HEK293 (cell line): ENCODE results near the gene SLC30A1.
A peak's percentile ranks its signal among the peaks of the same experiment; 100 is the strongest.
"Not testable (repeated sequence)": the region's sequence is repeated elsewhere in the genome, so short reads cannot be mapped to it uniquely, and the experiment has no call there.

Experiments used
- CTCF ChIA-PET: fragments of 350-600 bp; formaldehyde crosslinking; extraction: SDS; loops from one replicate; lab custom pipeline; 2021; ENCODE audit warnings: antibody characterized with exemption; lab: Yijun Ruan, JAX
- POLR2A ChIA-PET: fragments of 300-600 bp; formaldehyde crosslinking; extraction: SDS; loops from one replicate; lab custom pipeline; 2020; ENCODE audit warnings: antibody characterized with exemption, inconsistent platforms; lab: Yijun Ruan, JAX
- H3K27ac ChIP-seq: fragments of 200-500 bp; sonication (Bioruptor generic); 2 replicates; pipeline ENCODE4 v1.5.1; 2014; ENCODE audit warnings: low read depth, low read length, control low read depth, inconsistent platforms; ENCODE audit errors: extremely low read depth
- H3K36me3 ChIP-seq, 2 experiments: fragments of 200-500 bp in 1 of 2; sonication (Bioruptor generic) in 1 of 2; 1 replicate in 1 of 2; 2 replicates in 1 of 2; pipeline ENCODE4 v1.5.1; 2014 to 2017; ENCODE audit warnings: inconsistent platforms in 2 of 2, low read length in 2 of 2; ENCODE audit not compliant: control insufficient read depth in 2 of 2, insufficient read depth in 1 of 2
- H3K4me1 ChIP-seq: fragments of 200-500 bp; sonication (Bioruptor generic); 2 replicates; pipeline ENCODE4 v1.5.1; 2014; ENCODE audit warnings: mild to moderate bottlenecking, low read length, inconsistent platforms; ENCODE audit not compliant: control insufficient read depth, insufficient read depth
- H3K4me3 ChIP-seq: 2 replicates; pipeline ENCODE4 v1.5.1; 2011; ENCODE audit warnings: low read depth, mild to moderate bottlenecking, control low read depth, low read length, moderate library complexity
- H3K9me3 ChIP-seq: fragments of 200-500 bp; sonication (Bioruptor generic); 2 replicates; pipeline ENCODE4 v1.5.1; 2014; ENCODE audit warnings: low read depth, low read length, inconsistent platforms; ENCODE audit not compliant: control insufficient read depth, insufficient read depth
- OSR2 ChIP-seq: fragments of 450-650 bp; formaldehyde crosslinking; IDR thresholded peaks from 2 replicates; pipeline ENCODE4 v1.5.1; 2016; ENCODE audit warnings: missing biosample characterization, missing genetic modification characterization
- PBX3 ChIP-seq: sonication (generic); formaldehyde crosslinking; IDR thresholded peaks from 2 replicates; pipeline ENCODE4 v1.8.1; 2022; ENCODE audit warnings: mild to moderate bottlenecking, moderate library complexity, missing genetic modification reagents
- PRDM1 ChIP-seq: fragments of 450-650 bp; formaldehyde crosslinking; IDR thresholded peaks from 2 replicates; pipeline ENCODE4; 2016; ENCODE audit warnings: missing biosample characterization, missing genetic modification characterization
- PRDM4 ChIP-seq: fragments of 450-650 bp; formaldehyde crosslinking; IDR thresholded peaks from 2 replicates; pipeline ENCODE4 v1.5.1; 2017; ENCODE audit warnings: missing biosample characterization, missing genetic modification characterization
- SCRT2 ChIP-seq: fragments of 450-650 bp; formaldehyde crosslinking; IDR thresholded peaks from 2 replicates; pipeline ENCODE4 v1.5.1; 2016; ENCODE audit warnings: missing biosample characterization, missing genetic modification characterization
- ZBTB6 ChIP-seq: fragments of 450-650 bp; formaldehyde crosslinking; IDR thresholded peaks from 2 replicates; pipeline ENCODE4 v1.5.1; 2017; ENCODE audit warnings: missing biosample characterization, missing genetic modification characterization
- ZNF148 ChIP-seq: fragments of 450-650 bp; formaldehyde crosslinking; IDR thresholded peaks from 2 replicates; pipeline ENCODE4 v1.5.0; 2017; ENCODE audit warnings: missing biosample characterization, missing genetic modification characterization, borderline replicate concordance
- ZNF366 ChIP-seq: fragments of 450-650 bp; formaldehyde crosslinking; conservative IDR thresholded peaks from 2 replicates; pipeline ENCODE4 v1.5.1; 2016; ENCODE audit warnings: missing biosample characterization, missing genetic modification characterization
- ZNF423 ChIP-seq: fragments of 450-650 bp; formaldehyde crosslinking; IDR thresholded peaks from 2 replicates; pipeline ENCODE4 v1.5.1; 2016; ENCODE audit warnings: missing biosample characterization, missing genetic modification characterization
- ZNF501 ChIP-seq: fragments of 450-650 bp; formaldehyde crosslinking; IDR thresholded peaks from 2 replicates; pipeline ENCODE4 v1.5.1; 2016; ENCODE audit warnings: missing biosample characterization, missing genetic modification characterization
- ZNF521 ChIP-seq: fragments of 450-650 bp; formaldehyde crosslinking; IDR thresholded peaks from 2 replicates; pipeline ENCODE4 v1.5.1; 2017; ENCODE audit warnings: missing biosample characterization, mild to moderate bottlenecking, missing genetic modification characterization
- ZNF660 ChIP-seq: fragments of 450-650 bp; IDR thresholded peaks from 2 replicates; pipeline ENCODE4 v1.5.1; 2018; ENCODE audit warnings: missing biosample characterization, mild to moderate bottlenecking, missing genetic modification characterization
- ZNF692 ChIP-seq: fragments of 450-650 bp; formaldehyde crosslinking; IDR thresholded peaks from 2 replicates; pipeline ENCODE4 v1.5.1; 2016; ENCODE audit warnings: missing biosample characterization, missing genetic modification characterization
- ZSCAN5A ChIP-seq: fragments of 450-650 bp; formaldehyde crosslinking; IDR thresholded peaks from 2 replicates; pipeline ENCODE4 v1.5.1; 2016; ENCODE audit warnings: missing biosample characterization, missing genetic modification characterization

The SLC30A1 gene

GRCh38 chr1:211576717-211577116, 2.2 kb downstream of the SLC30A1 start:
- H3K36me3 ChIP-seq = peaks cover 0 to 23% of the 10 kb centered on the region in 2 experiments; a peak in 1 of 3 replicates
- POLR2A ChIA-PET = no interaction called here
- H3K27ac ChIP-seq = peak overlapping the region; percentile 91; the same call in 1 of the 2 replicates
- H3K4me1 ChIP-seq = peaks cover 3% of the 10 kb centered on the region
- TF ChIP-seq ZNF501 (tag by site-specific recombination) = 0 out of 2 replicates have a peak, but pooled peaks have one; percentile 6
- TF ChIP-seq ZNF423 = no peak
- no peaks in the 10 kb centered on the region for H3K9me3 ChIP-seq
- CTCF ChIA-PET = interaction anchor here (1.0 to 1.8 kb wide), 4 partner anchors 63 to 79 kb away, joined by 3 to 5 read pairs (median 4); no protein-coding TSS in a partner anchor
- H3K4me3 ChIP-seq = peak overlapping the region; percentile 68

- CTCF ChIA-PET = no interaction called here
- POLR2A ChIA-PET = no interaction called here
- Histone ChIP-seq H3K27ac (no peak overlapping the region), H3K4me3 (no peak overlapping the region), H3K4me1 (no peaks in the 10 kb centered on the region; the same call in none of the 2 replicates), H3K9me3 (no peaks in the 10 kb centered on the region), H3K36me3 (peaks cover 0 to 23% of the 10 kb centered on the region in 2 experiments; a peak in 1 of 3 replicates)
- TF ChIP-seq SCRT2 (tag by site-specific recombination) (peak; percentile 52), ZNF148 (tag by site-specific recombination) (no peak), PRDM1 (tag by site-specific recombination) (0 out of 2 replicates have a peak, but pooled peaks have one; percentile 16), OSR2 (tag by site-specific recombination) (no peak; the same call in 1 of the 2 replicates), ZNF521 (tag by site-specific recombination) (no peak), ZNF366 (tag by site-specific recombination) (peak; percentile 47), ZNF660 (tag by site-specific recombination) (0 out of 2 replicates have a peak, but pooled peaks have one; percentile 32)
Observed at GRCh38 chr1:211574705-211575104, 4.3 kb downstream of the SLC30A1 start.

- ChIA-PET POLR2A (no interaction called here), CTCF (interaction anchor here (0.9 kb wide), 1 partner anchor 58 kb away, joined by 4 read pairs; no protein-coding TSS in a partner anchor)
- H3K4me1 ChIP-seq = no peaks in the 10 kb centered on the region; the same call in 1 of the 2 replicates
- no peak for TF ChIP-seq ZBTB6 (tag by site-specific recombination)
- TF ChIP-seq PBX3 (CRISPR knock-in tag) = no peak
- TF ChIP-seq ZNF366 (tag by site-specific recombination) = no peak
- TF ChIP-seq PRDM4 (tag by site-specific recombination) = no peak
- TF ChIP-seq ZSCAN5A (tag by site-specific recombination) = no peak
- TF ChIP-seq ZNF692 (tag by site-specific recombination) = no peak
- H3K27ac ChIP-seq = no peak overlapping the region
- peaks cover 0 to 23% of the 10 kb centered on the region in 2 experiments; a peak in 1 of 3 replicates for H3K36me3 ChIP-seq
- H3K9me3 ChIP-seq = no peaks in the 10 kb centered on the region
- H3K4me3 ChIP-seq = no peak overlapping the region
Observed at GRCh38 chr1:211571998-211572397, 7.0 kb downstream of the SLC30A1 start.

GRCh38 chr1:211570378-211570777, 8.6 kb downstream of the SLC30A1 start:
- H3K36me3 ChIP-seq = peaks cover 0 to 17% of the 10 kb centered on the region in 2 experiments; a peak in 1 of 3 replicates
- POLR2A ChIA-PET, H3K27ac ChIP-seq, H3K9me3 ChIP-seq, H3K4me3 ChIP-seq, H3K4me1 ChIP-seq: not testable (repeated sequence)
- CTCF ChIA-PET = interaction anchor here (0.6 to 0.9 kb wide), 2 partner anchors 129 to 1512 kb away, joined by 3 read pairs; no protein-coding TSS in a partner anchor
